ENCODE measurements around the gene PITPNC1.

PITPNC1 gene

GRCh38 chr17:67435122-67435521 is 58.0 kb downstream of the PITPNC1 start:
- no peak for DNase-seq

GRCh38 chr17:67435786-67436185 is 58.7 kb downstream of the PITPNC1 start:
- no peak for DNase-seq

- no peak for DNase-seq
Observed at GRCh38 chr17:67436233-67436632, 59.2 kb downstream of the PITPNC1 start.

GRCh38 chr17:67438667-67439066 is 61.6 kb downstream of the PITPNC1 start:
- DNase-seq, result no peak

GRCh38 chr17:67439269-67439668 is 62.2 kb downstream of the PITPNC1 start:
- no peak for DNase-seq

- DNase-seq, result no peak
Observed at GRCh38 chr17:67440277-67441051, 63.4 kb downstream of the PITPNC1 start.

- peak; percentile 61 for DNase-seq
Observed at GRCh38 chr17:67441052-67441895, 64.2 kb downstream of the PITPNC1 start.

- DNase-seq, result no peak
Observed at GRCh38 chr17:67441896-67442219, 64.8 kb downstream of the PITPNC1 start.

- DNase-seq, result no peak
Observed at GRCh38 chr17:67442787-67443624, 65.9 kb downstream of the PITPNC1 start.

GRCh38 chr17:67443931-67444595 is 67.0 kb downstream of the PITPNC1 start:
- DNase-seq, result peak; percentile 77

- no peak for DNase-seq
Observed at GRCh38 chr17:67448449-67448848, 71.4 kb downstream of the PITPNC1 start.

- DNase-seq, result no peak
Observed at GRCh38 chr17:67449065-67449464, 72.0 kb downstream of the PITPNC1 start.

GRCh38 chr17:67449845-67450755 is 73.0 kb downstream of the PITPNC1 start:
- no peak for DNase-seq

GRCh38 chr17:67452681-67453554 is 75.8 kb downstream of the PITPNC1 start:
- no peak for DNase-seq

- DNase-seq, result no peak
Observed at GRCh38 chr17:67456103-67456502, 79.0 kb downstream of the PITPNC1 start.

- no peak for DNase-seq
Observed at GRCh38 chr17:67456889-67457288, 79.8 kb downstream of the PITPNC1 start.

- DNase-seq, result no peak
Observed at GRCh38 chr17:67458203-67458602, 81.1 kb downstream of the PITPNC1 start.

- DNase-seq, result no peak
Observed at GRCh38 chr17:67459985-67460384, 82.9 kb downstream of the PITPNC1 start.

GRCh38 chr17:67461228-67461780 is 84.2 kb downstream of the PITPNC1 start:
- DNase-seq, result no peak

GRCh38 chr17:67461876-67462275 is 84.8 kb downstream of the PITPNC1 start:
- no peak for DNase-seq

All from fibroblast of skin of abdomen (primary cell).